ENCODE measurements around the gene PAX5.

The PAX5 gene

DNA sequence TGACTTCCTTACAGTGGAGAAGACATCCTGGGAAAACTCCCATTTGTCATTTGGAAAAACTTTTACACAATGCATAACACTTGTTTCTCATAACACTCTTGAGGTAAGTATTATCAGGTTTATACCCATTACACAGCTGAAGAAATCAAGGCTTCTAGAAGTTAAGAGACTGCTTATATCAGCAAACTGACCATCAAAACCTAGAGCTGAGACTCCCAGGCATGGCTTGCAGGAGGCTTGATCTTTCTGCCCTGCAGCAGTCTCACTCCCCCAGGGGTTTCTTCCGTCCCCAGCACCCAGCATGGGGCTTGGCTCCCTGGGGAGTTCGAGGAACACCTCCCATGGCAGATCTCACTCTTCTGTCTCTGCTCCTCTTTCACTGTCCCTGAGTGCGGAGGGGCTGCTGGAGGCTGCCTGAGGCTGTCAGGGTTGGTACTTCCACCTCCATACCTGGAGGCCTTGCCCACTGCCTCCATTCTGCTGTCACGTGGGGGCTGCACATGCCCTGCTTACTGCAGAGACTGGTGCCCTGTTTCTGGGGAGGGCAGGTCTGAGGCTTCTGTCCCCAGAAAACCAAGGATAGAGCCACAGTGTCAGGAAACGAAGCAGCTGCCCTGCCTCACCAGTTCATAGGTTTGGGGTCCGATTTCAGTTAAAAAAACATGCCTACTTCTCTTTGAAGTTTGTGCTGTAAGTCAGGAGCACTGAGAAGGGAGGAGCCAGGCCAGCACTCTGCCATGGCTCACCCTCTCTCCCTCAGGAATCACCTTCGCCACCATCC lies 202.5 kb downstream of the PAX5 start:
- TF ChIP-seq, protein P1, sequence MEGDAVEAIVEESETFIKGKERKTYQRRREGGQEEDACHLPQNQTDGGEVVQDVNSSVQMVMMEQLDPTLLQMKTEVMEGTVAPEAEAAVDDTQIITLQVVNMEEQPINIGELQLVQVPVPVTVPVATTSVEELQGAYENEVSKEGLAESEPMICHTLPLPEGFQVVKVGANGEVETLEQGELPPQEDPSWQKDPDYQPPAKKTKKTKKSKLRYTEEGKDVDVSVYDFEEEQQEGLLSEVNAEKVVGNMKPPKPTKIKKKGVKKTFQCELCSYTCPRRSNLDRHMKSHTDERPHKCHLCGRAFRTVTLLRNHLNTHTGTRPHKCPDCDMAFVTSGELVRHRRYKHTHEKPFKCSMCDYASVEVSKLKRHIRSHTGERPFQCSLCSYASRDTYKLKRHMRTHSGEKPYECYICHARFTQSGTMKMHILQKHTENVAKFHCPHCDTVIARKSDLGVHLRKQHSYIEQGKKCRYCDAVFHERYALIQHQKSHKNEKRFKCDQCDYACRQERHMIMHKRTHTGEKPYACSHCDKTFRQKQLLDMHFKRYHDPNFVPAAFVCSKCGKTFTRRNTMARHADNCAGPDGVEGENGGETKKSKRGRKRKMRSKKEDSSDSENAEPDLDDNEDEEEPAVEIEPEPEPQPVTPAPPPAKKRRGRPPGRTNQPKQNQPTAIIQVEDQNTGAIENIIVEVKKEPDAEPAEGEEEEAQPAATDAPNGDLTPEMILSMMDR (conservative IDR thresholded peaks at IDR 0.05; ENCODE audit: control insufficient read depth, insufficient read depth, low read depth, low read length) = no peak
- DNase-seq (ENCODE audit: low read depth) = no peak
- no peak overlapping the region for H3K4me3 ChIP-seq (ENCODE audit: control insufficient read depth, low read depth, low read length)

DNA sequence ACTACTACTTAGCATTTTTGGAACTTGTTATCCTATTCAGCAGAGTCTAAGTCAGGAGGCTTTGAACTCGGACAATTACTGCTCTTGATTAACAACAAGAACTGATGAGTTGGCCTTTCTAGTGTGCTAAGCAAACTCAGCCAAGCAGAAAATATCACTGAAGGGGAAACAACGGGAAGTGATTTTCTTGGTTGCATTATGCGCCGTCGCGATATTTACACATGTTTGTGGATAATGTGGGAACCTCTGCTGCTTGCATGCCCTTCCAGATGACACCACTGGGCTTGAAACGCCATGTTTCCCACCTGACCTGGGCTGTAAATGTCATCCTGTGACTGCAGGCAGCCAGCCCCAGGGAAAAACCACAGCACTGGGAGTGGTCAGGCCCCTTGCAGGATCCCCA lies 205.5 kb downstream of the PAX5 start:
- H3K4me3 ChIP-seq (ENCODE audit: control insufficient read depth, low read depth, low read length) = no peak overlapping the region
- TF ChIP-seq, protein P1 (conservative IDR thresholded peaks at IDR 0.05; ENCODE audit: control insufficient read depth, insufficient read depth, low read depth, low read length) = no peak
- DNase-seq (ENCODE audit: low read depth) = no peak

DNA sequence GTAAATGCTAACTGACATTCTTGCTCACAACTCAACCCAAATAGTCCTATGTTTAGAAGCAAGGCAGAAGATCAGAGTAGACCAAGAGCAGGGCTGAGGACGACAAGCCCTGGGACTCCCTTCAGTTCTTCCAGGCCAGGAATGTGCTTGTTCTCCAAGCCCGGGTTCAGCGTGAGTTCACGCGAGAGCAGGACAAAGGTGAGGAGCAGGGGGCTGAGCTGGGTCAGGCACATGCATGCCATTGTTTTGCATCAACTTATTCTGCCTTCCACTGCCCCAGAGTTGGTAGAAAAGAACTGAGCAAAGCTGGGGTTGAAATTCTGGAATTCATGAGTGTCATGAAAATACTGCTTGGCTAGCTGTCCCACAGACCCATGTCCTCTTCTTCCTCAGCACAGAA lies 206.5 kb downstream of the PAX5 start:
- TF ChIP-seq, protein P1 (conservative IDR thresholded peaks at IDR 0.05; ENCODE audit: control insufficient read depth, insufficient read depth, low read depth, low read length) = no peak
- DNase-seq (ENCODE audit: low read depth) = no peak
- no peak overlapping the region for H3K4me3 ChIP-seq (ENCODE audit: control insufficient read depth, low read depth, low read length)

DNA sequence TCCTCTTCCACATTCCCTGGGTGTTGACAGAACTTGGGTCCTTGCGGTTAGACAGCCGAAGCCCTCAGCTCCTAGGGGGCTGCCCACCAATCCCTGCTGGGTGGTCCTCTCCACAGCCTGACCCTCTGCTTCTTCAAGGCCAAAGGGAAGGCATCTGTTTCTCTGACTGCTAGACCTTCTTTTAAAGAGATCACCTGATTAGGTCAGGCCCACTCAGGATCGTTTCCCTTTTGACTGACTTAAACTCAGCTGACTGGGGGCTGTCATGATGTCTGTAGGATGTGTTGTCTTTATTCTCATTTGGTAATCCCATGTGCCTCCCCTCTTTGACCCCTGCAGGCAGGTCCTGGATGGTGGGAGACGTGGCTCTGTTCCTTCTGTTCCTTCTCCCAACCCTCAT lies 207.5 kb downstream of the PAX5 start:
- DNase-seq (ENCODE audit: low read depth) = no peak
- no peak overlapping the region for H3K4me3 ChIP-seq (ENCODE audit: control insufficient read depth, low read depth, low read length)
- TF ChIP-seq, protein P1 (conservative IDR thresholded peaks at IDR 0.05; ENCODE audit: control insufficient read depth, insufficient read depth, low read depth, low read length) = no peak

DNA sequence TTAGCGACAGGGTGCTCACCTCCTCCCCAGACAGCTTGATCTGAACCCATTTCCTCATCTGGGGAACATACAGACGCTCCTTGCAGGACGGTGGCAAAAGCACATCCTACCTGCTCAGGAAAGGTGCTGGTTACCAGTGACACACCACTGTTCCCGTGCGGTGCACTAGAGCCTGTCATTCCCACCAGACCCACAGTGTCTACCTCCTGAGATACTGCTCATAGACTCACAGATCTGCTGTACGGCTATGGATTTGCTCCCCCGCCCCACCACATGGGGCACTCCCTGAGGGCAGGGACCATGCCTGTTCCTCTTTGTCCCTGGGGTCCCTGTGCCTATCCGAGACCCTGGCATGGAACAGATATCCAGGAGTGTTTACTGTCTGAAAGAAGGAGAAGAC lies 208.9 kb downstream of the PAX5 start:
- H3K4me3 ChIP-seq (ENCODE audit: control insufficient read depth, low read depth, low read length) = no peak overlapping the region
- TF ChIP-seq, protein P1 (conservative IDR thresholded peaks at IDR 0.05; ENCODE audit: control insufficient read depth, insufficient read depth, low read depth, low read length) = no peak
- no peak for DNase-seq (ENCODE audit: low read depth)

DNA sequence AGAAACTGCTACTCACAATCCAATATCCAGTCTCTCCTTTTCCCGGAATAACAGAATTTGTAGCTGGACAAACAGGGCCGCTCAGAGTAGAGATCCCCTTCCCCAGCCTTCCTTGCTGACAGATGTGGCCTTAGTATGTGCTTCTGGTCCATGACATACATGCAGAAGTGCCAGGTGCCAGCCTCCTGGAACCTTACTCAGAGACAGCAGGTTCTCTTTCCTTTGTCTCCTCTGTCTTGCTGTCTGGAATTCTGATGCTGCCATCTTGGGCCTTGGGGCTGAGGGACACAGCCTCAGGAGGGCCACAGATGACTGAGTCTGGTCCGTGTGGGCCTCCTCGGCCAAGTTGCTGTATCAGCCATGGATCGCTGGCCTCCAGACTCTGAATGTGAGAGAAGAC lies 210.1 kb downstream of the PAX5 start:
- no peak overlapping the region for H3K4me3 ChIP-seq (ENCODE audit: control insufficient read depth, low read depth, low read length)
- no peak for DNase-seq (ENCODE audit: low read depth)
- TF ChIP-seq, protein P1 (conservative IDR thresholded peaks at IDR 0.05; ENCODE audit: control insufficient read depth, insufficient read depth, low read depth, low read length) = no peak

All from fibroblast of mammary gland (primary cell).